ENCODE data around the gene RHOBTB3. TPM values are rescaled to one million over a fixed set of nuclear protein-coding genes. Genes with fewer than 3 reads are reported as not detected.
A peak's percentile ranks its signal among the peaks of the same experiment; 100 is the strongest.

Gene RHOBTB3
- polyA plus RNA-seq, 2 of the 4 experiments (the other 2 are of a cell fraction) = 9.1 to 28.6 TPM

- TF ChIP-seq USF2 (IDR thresholded peaks at IDR 0.05) = no peak
These were observed 86.3 kb downstream of the RHOBTB3 start (continued) for GRCh38 chr5:95817430-95817829.

- WGBS (ENCODE audit: missing lambda C conversion rate) = 77% methylated on average over 14 of the region's 14 CpGs
- DNase-seq (ENCODE audit: low read depth in 1 of 2, low spot score in 1 of 2) (no peak), FAIRE-seq (no peak), ATAC-seq (no peak)
- H3K4me2 ChIP-seq = peak overlapping the region; percentile 95
- peak; percentile 30; the same call in 1 of the 2 replicates for TF ChIP-seq KDM1A (IDR thresholded peaks at IDR 0.05; ENCODE audit: low read depth)
- TF ChIP-seq NR3C1 (IDR thresholded peaks at IDR 0.05) = no peak
- TF ChIP-seq HES2 (IDR thresholded peaks at IDR 0.05) = no peak
- TF ChIP-seq MYC (IDR thresholded peaks at IDR 0.05; ENCODE audit: borderline replicate concordance, low read length) = no peak
- no peak for TF ChIP-seq ZNF302 (CRISPR knock-in tag; IDR thresholded peaks at IDR 0.05)
- H3K27ac ChIP-seq = 0 out of 6 replicates have a peak overlapping the region, but pooled peaks of 1 of the 2 experiments have one; percentile 2
- CTCF ChIA-PET = interaction anchor here (0.6 to 9.3 kb wide), 8 partner anchors 9 to 992 kb away, joined by 3 to 59 read pairs (median 6); no protein-coding TSS in a partner anchor
- H3K4me3 ChIP-seq = peak overlapping the region; percentile 12; the same call in 1 of the 3 replicates
- H3K9me3 ChIP-seq = no peaks in the 10 kb centered on the region
- POLR2A ChIA-PET = no interaction called here
- peaks cover 42% of the 10 kb centered on the region for H3K4me1 ChIP-seq
These were observed 87.3 kb downstream of the RHOBTB3 start for GRCh38 chr5:95818181-95819147.

- H3K4me1 ChIP-seq = peaks cover 50% of the 10 kb centered on the region
- H3K9me3 ChIP-seq = no peaks in the 10 kb centered on the region
- no peak for FAIRE-seq
- no peak for ATAC-seq
- H3K4me3 ChIP-seq = peak overlapping the region; percentile 89
- DNase-seq (ENCODE audit: low read depth in 1 of 2, low spot score in 1 of 2) = no peak
- no peak for TF ChIP-seq E2F6 (IDR thresholded peaks at IDR 0.05; ENCODE audit: borderline replicate concordance, low read depth)
- no peak for TF ChIP-seq EP300 (IDR thresholded peaks at IDR 0.05)
- no peak for TF ChIP-seq NFE2L2 (conservative IDR thresholded peaks at IDR 0.05; ENCODE audit: low read length)
- TF ChIP-seq HDAC2 (IDR thresholded peaks at IDR 0.05) = no peak
- TF ChIP-seq NPAS2 (CRISPR knock-in tag; IDR thresholded peaks at IDR 0.05; ENCODE audit: borderline replicate concordance) = no peak
- no peak for TF ChIP-seq ATOH8 (CRISPR knock-in tag; IDR thresholded peaks at IDR 0.05; ENCODE audit: low read depth)
- no peak for TF ChIP-seq MYC (IDR thresholded peaks at IDR 0.05; ENCODE audit: borderline replicate concordance, low read length)
- peak overlapping the region; percentile 95 for H3K4me2 ChIP-seq
- peak overlapping the region; percentile 87 to 94 for H3K27ac ChIP-seq
- 46% methylated on average over 9 of the region's 9 CpGs for WGBS (ENCODE audit: missing lambda C conversion rate)
- ChIA-PET CTCF (interaction anchor here (0.9 to 9.3 kb wide), 10 partner anchors 9 to 176 kb away, joined by 3 to 59 read pairs (median 4); partner anchors contain the start of gene RFESD), POLR2A (interaction anchor here (2.7 to 5.0 kb wide), 3 partner anchors 13 to 175 kb away, joined by 20 to 71 read pairs (median 27); partner anchors contain the start of gene RFESD)
These were observed 90.2 kb downstream of the RHOBTB3 start for GRCh38 chr5:95821110-95822021.

- Histone ChIP-seq H3K9me3 (no peaks in the 10 kb centered on the region), H3K27ac (peak overlapping the region; percentile 87 to 94), H3K4me1 (peaks cover 52% of the 10 kb centered on the region), H3K4me3 (peak overlapping the region; percentile 89), H3K4me2 (peak overlapping the region; percentile 95)
- ATAC-seq = peak; percentile 55 to 71
- WGBS (ENCODE audit: missing lambda C conversion rate) = 3% methylated on average over 11 of the region's 19 CpGs
- CTCF ChIA-PET = interaction anchor here (0.9 to 9.3 kb wide), 10 partner anchors 9 to 177 kb away, joined by 3 to 59 read pairs (median 4); partner anchors contain the start of gene RFESD
- no peak for FAIRE-seq
- peak; percentile 38 to 57 for DNase-seq (ENCODE audit: low read depth in 1 of 2, low spot score in 1 of 2)
- TF ChIP-seq NR3C1 (IDR thresholded peaks at IDR 0.05) (no peak), CHD2 (IDR thresholded peaks at IDR 0.05; ENCODE audit: low read length, partially characterized antibody) (no peak), JUN (IDR thresholded peaks at IDR 0.05) (no peak)
- POLR2A ChIA-PET = interaction anchor here (1.0 to 5.0 kb wide), 8 partner anchors 10 to 840 kb away, joined by 3 to 71 read pairs (median 6); partner anchors contain the start of genes CAST and RFESD
These were observed 91.0 kb downstream of the RHOBTB3 start for GRCh38 chr5:95822043-95822541.

All from A549 (cell line).